ENCODE results near the gene BTBD9.

DNA sequence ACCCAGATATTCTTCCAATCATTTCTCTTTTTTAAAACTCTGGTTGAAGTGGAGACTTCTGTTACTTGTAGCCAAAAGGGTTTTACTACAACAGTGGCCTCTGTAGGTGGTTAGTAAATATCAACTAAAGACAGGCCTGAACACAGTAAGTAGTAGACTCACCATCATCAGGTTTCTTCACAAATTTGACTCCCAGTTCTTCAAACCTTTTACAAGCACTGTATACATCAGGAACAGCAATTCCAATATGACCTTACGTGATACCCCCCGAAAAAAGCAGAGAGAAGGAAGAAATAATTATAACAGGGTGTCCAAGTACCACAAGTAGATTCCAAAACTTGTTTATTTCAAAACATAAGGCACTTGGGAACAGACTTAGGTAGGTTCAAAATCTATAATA is 42.1 kb upstream of the BTBD9 start:
- no peak for TF ChIP-seq POLR2A (IDR thresholded peaks at IDR 0.05; ENCODE audit: low read length)
- TF ChIP-seq GATA1 (IDR thresholded peaks at IDR 0.05; ENCODE audit: low read depth, low read length), result no peak

All from erythroblast (primary cell).